IMR-90 (cell line): ENCODE data around the gene TAS2R1. TPM values are rescaled to one million over a fixed set of nuclear protein-coding genes. Genes with fewer than 3 reads are reported as not detected.

Experiments used
- ATAC-seq: fragments of 200-7000 bp; cut with Tn5 transposase; 2 replicates; pipeline ENCODE4 v1.9.1; 2020; ENCODE audit warnings: low read depth, mild to moderate bottlenecking, moderate library complexity
- BruUV-seq: library from RNA; stranded (reverse); fragments of 400-500 nt; replicated peaks from 2 replicates; lab custom pipeline; 2021; lab: Mats Ljungman, UMichigan
- CTCF ChIA-PET: fragments of 300-600 bp; formaldehyde crosslinking; extraction: SDS; loops from one replicate; lab custom pipeline; 2021; ENCODE audit warnings: antibody characterized with exemption; lab: Yijun Ruan, JAX
- POLR2A ChIA-PET: fragments of 300-600 bp; sonication (Branson Sonifier 250); formaldehyde crosslinking; loops from one replicate; lab custom pipeline; 2022; ENCODE audit warnings: antibody characterized with exemption; ENCODE audit not compliant: unreplicated experiment; lab: Charles Lee
- DNase-seq: peaks from one replicate; pipeline ENCODE4 v3.0.0; 2013
- H2AFZ ChIP-seq: replicated peaks from 2 replicates; pipeline ENCODE3; 2013; ENCODE audit warnings: low read length, mild to moderate bottlenecking; ENCODE audit not compliant: poor library complexity
- H2AK5ac ChIP-seq: 2 replicates; pipeline ENCODE4 v1.6.1; 2013; ENCODE audit warnings: low read depth, low read length, inconsistent platforms
- H2AK9ac ChIP-seq: replicated peaks from 2 replicates; pipeline ENCODE3; 2013; ENCODE audit warnings: mild to moderate bottlenecking, low read depth, low read length, moderate library complexity; ENCODE audit not compliant: poor library complexity
- H2BK120ac ChIP-seq: 2 replicates; pipeline ENCODE4 v1.6.1; 2013; ENCODE audit warnings: low read depth, low read length, inconsistent platforms
- H2BK15ac ChIP-seq: 3 replicates; pipeline ENCODE4 v1.6.1; 2013; ENCODE audit warnings: low read depth, low read length, inconsistent platforms
- H2BK20ac ChIP-seq: 2 replicates; pipeline ENCODE4 v1.6.1; 2013; ENCODE audit warnings: low read depth, mild to moderate bottlenecking, inconsistent platforms, low read length, moderate library complexity
- H2BK5ac ChIP-seq: 2 replicates; pipeline ENCODE4 v1.6.1; 2013; ENCODE audit warnings: mild to moderate bottlenecking, low read depth, low read length, inconsistent platforms; ENCODE audit not compliant: poor library complexity, severe bottlenecking
- H3K14ac ChIP-seq: replicated peaks from 2 replicates; pipeline ENCODE4 v1.6.1; 2013; ENCODE audit warnings: low read depth, low read length, inconsistent platforms
- H3K18ac ChIP-seq: 2 replicates; pipeline ENCODE4 v1.6.1; 2013; ENCODE audit warnings: low read depth, low read length, control low read depth
- H3K23ac ChIP-seq: 2 replicates; pipeline ENCODE4 v1.6.1; 2013; ENCODE audit warnings: low read depth, low read length, inconsistent platforms
- H3K27ac ChIP-seq: 2 replicates; pipeline ENCODE4 v1.5.1; 2013; ENCODE audit warnings: mild to moderate bottlenecking, control low read depth, low read length; ENCODE audit not compliant: insufficient read depth
- H3K27me3 ChIP-seq: 2 replicates; pipeline ENCODE4 v1.6.1; 2013; ENCODE audit warnings: low read length; ENCODE audit not compliant: control insufficient read depth, insufficient read depth
- H3K36me3 ChIP-seq: 2 replicates; pipeline ENCODE4 v1.6.1; 2013; ENCODE audit warnings: low read length, mixed read lengths; ENCODE audit not compliant: control insufficient read depth, insufficient read depth
- H3K4ac ChIP-seq: 2 replicates; pipeline ENCODE4 v1.6.1; 2013; ENCODE audit warnings: low read depth, low read length, inconsistent platforms
- H3K4me1 ChIP-seq: 2 replicates; pipeline ENCODE4 v1.6.1; 2013; ENCODE audit warnings: low read length, mixed read lengths; ENCODE audit not compliant: control insufficient read depth, insufficient read depth
- H3K4me2 ChIP-seq: 2 replicates; pipeline ENCODE4 v1.6.1; 2013; ENCODE audit warnings: low read depth, mild to moderate bottlenecking, control low read depth, low read length, moderate library complexity
- H3K4me3 ChIP-seq: 2 replicates; pipeline ENCODE4 v1.5.1; 2013; ENCODE audit warnings: low read depth, mild to moderate bottlenecking, control low read depth, low read length, moderate library complexity; ENCODE audit not compliant: insufficient read depth
- H3K56ac ChIP-seq: 2 replicates; pipeline ENCODE4 v1.6.1; 2013; ENCODE audit warnings: low read length, inconsistent platforms; ENCODE audit not compliant: insufficient read depth; ENCODE audit errors: extremely low read depth
- H3K79me1 ChIP-seq, 2 experiments: 2 replicates each; pipeline ENCODE4 v1.6.1; 2013; ENCODE audit warnings: low read length in 2 of 2, inconsistent platforms in 1 of 2, low read depth in 1 of 2
- H3K9ac ChIP-seq: 2 replicates; pipeline ENCODE4 v1.6.1; 2013; ENCODE audit warnings: low read depth, low read length, control low read depth
- H3K9me1 ChIP-seq: 2 replicates; pipeline ENCODE4 v1.6.1; 2013; ENCODE audit warnings: low read length, inconsistent platforms; ENCODE audit not compliant: insufficient read depth
- H3K9me3 ChIP-seq: 2 replicates; pipeline ENCODE4 v1.6.1; 2013; ENCODE audit warnings: low read length; ENCODE audit not compliant: control insufficient read depth, insufficient read depth
- H4K20me1 ChIP-seq: 2 replicates; pipeline ENCODE4 v1.6.1; 2013; ENCODE audit warnings: low read length, inconsistent platforms; ENCODE audit not compliant: insufficient read depth
- H4K5ac ChIP-seq: 2 replicates; pipeline ENCODE4 v1.6.1; 2013; ENCODE audit warnings: mild to moderate bottlenecking, low read depth, low read length, control low read depth
- H4K8ac ChIP-seq, 2 experiments: 2 replicates each; pipeline ENCODE4 v1.6.1; 2013; ENCODE audit warnings: low read depth in 2 of 2, low read length in 2 of 2, control low read depth in 1 of 2, inconsistent platforms in 1 of 2
- H4K91ac ChIP-seq: 2 replicates; pipeline ENCODE4 v1.6.1; 2013; ENCODE audit warnings: low read depth, low read length, inconsistent platforms; ENCODE audit not compliant: insufficient read depth
- BHLHE40 ChIP-seq: fragments of 150-350 bp; IDR thresholded peaks from 2 replicates; pipeline ENCODE4 v1.6.1; 2016; ENCODE audit warnings: mild to moderate bottlenecking, low read depth, low read length
- CEBPB ChIP-seq: IDR thresholded peaks from 2 replicates; pipeline ENCODE4 v1.6.1; 2012; ENCODE audit warnings: low read depth, low read length, improper control_type of control experiment
- CHD1 ChIP-seq: IDR thresholded peaks from 2 replicates; pipeline ENCODE4 v1.6.1; 2012; ENCODE audit warnings: low read depth, low read length, improper control_type of control experiment
- CTCF ChIP-seq: conservative IDR thresholded peaks from 2 replicates; pipeline ENCODE4 v1.5.1; 2012; ENCODE audit warnings: mild to moderate bottlenecking, low read depth, low read length, improper control_type of control experiment
- ELK1 ChIP-seq: fragments of 150-350 bp; IDR thresholded peaks from 2 replicates; pipeline ENCODE4 v1.6.1; 2016; ENCODE audit warnings: low read depth, mild to moderate bottlenecking, low read length, moderate library complexity, borderline replicate concordance
- FOS ChIP-seq: fragments of 150-350 bp; IDR thresholded peaks from 2 replicates; pipeline ENCODE4 v1.6.1; 2016; ENCODE audit warnings: low read depth, low read length
- MAFK ChIP-seq: IDR thresholded peaks from 2 replicates; pipeline ENCODE4 v1.6.1; 2012; ENCODE audit warnings: low read depth, low read length, improper control_type of control experiment
- MAZ ChIP-seq: IDR thresholded peaks from 2 replicates; pipeline ENCODE4 v1.6.1; 2012; ENCODE audit warnings: low read depth, mild to moderate bottlenecking, low read length, improper control_type of control experiment, moderate library complexity, borderline replicate concordance
- MXI1 ChIP-seq: IDR thresholded peaks from 2 replicates; pipeline ENCODE4 v1.6.1; 2012; ENCODE audit warnings: low read depth, mild to moderate bottlenecking, low read length, moderate library complexity, borderline replicate concordance
- POLR2A ChIP-seq: IDR thresholded peaks from 2 replicates; pipeline ENCODE4 v1.6.1; 2012; ENCODE audit warnings: mild to moderate bottlenecking, low read depth, low read length
- RCOR1 ChIP-seq: IDR thresholded peaks from 2 replicates; pipeline ENCODE4 v1.6.1; 2012; ENCODE audit warnings: mild to moderate bottlenecking, low read length, improper control_type of control experiment; ENCODE audit not compliant: insufficient replicate concordance
- RFX5 ChIP-seq: IDR thresholded peaks from 2 replicates; pipeline ENCODE4 v1.8.0; 2012; ENCODE audit warnings: low read depth, mild to moderate bottlenecking, low read length, moderate library complexity
- SMC3 ChIP-seq: fragments of 150-350 bp; IDR thresholded peaks from 2 replicates; pipeline ENCODE4 v1.6.1; 2016; ENCODE audit warnings: low read depth, mild to moderate bottlenecking, antibody characterized with exemption, low read length, moderate library complexity
- USF2 ChIP-seq: fragments of 150-350 bp; IDR thresholded peaks from 2 replicates; pipeline ENCODE4 v1.6.1; 2017; ENCODE audit warnings: mild to moderate bottlenecking, antibody characterized with exemption, low read length, low read depth
- WGBS, 2 experiments: methylation state at CpG; one replicate each; pipeline versions ENCODE4 v1.1.5 to v1.1.7; 2013; ENCODE audit warnings: missing lambda C conversion rate in 2 of 2; ENCODE audit not compliant: insufficient read length in 1 of 2; ENCODE audit errors: extremely low coverage in 2 of 2; 5-methylcytosine and 5-hydroxymethylcytosine counted together
- dilution Hi-C: fragments of 300-500 bp; cut with HindIII; formaldehyde crosslinking; loops from one replicate; pipeline ENCODE4 v1.14.3; 2018; ENCODE audit warnings: low sequenced_read_pairs; ENCODE audit not compliant: unreplicated experiment
- in situ Hi-C: fragments of 300-500 bp; cut with MboI; formaldehyde crosslinking; loops from 3 replicates; pipeline ENCODE4 v1.14.3; 2019; ENCODE audit warnings: low sequenced_read_pairs, inconsistent platforms, mixed read lengths
- intact Hi-C: fragments of 100-400 bp; cut with micrococcal nuclease; formaldehyde crosslinking; loops from 2 replicates; pipeline ENCODE4 v1.10.0; 2022
- polyA plus RNA-seq, 3 experiments: library from polyadenylated mRNA; depleted of rRNA; stranded (reverse); fragments of >200 nt; gene quantifications; 2 replicates each; pipeline ENCODE4 v1.2.3, GENCODE V29; 2012; ENCODE audit warnings: low replicate concordance in 1 of 3
- total RNA-seq: library from RNA; depleted of rRNA; stranded (reverse); fragments of >200 nt; gene quantifications from 2 replicates; pipeline ENCODE4 v1.2.3, GENCODE V29; 2012

Gene TAS2R1
- total and polyA plus RNA-seq, 2 of the 4 experiments (the other 2 are of a cell fraction): not detected

- no peak overlapping the region for H4K91ac ChIP-seq
- BruUV-seq: no TSS peak
- DNase-seq (no peak), ATAC-seq (no peak)
- H3K27ac ChIP-seq: no peak overlapping the region
- H4K5ac ChIP-seq: no peak overlapping the region
- H3K4me2 ChIP-seq: peak overlapping the region; percentile 37; the same call in 1 of the 2 replicates
- no peaks in the 10 kb centered on the region for H3K79me1 ChIP-seq
- TF ChIP-seq ELK1 (no peak), CEBPB (no peak), RCOR1 (no peak), MAFK (no peak), SMC3 (no peak), FOS (no peak), BHLHE40 (no peak), CHD1 (no peak), MXI1 (no peak), RFX5 (no peak), POLR2A (no peak), MAZ (no peak), CTCF (no peak), USF2 (no peak)
- H4K8ac ChIP-seq: peak overlapping the region in 1 of 2 experiments; percentile 23; a peak in 1 of 4 replicates
- H3K23ac ChIP-seq: 0 out of 2 replicates have a peak overlapping the region, but pooled peaks have one; percentile 40
- H3K9me3 ChIP-seq: no peaks in the 10 kb centered on the region
- peaks cover 2% of the 10 kb centered on the region; the same call in 1 of the 2 replicates for H3K27me3 ChIP-seq
- H3K36me3 ChIP-seq: no peaks in the 10 kb centered on the region
- no peak overlapping the region for H2BK15ac ChIP-seq
- peak overlapping the region; percentile 85 for H2AFZ ChIP-seq
- H3K9ac ChIP-seq: no peak overlapping the region
- H2BK120ac ChIP-seq: no peak overlapping the region
- H3K4me1 ChIP-seq: peaks cover 2% of the 10 kb centered on the region; the same call in 1 of the 2 replicates
- H3K14ac ChIP-seq: 0 out of 2 replicates have a peak overlapping the region, but pooled peaks have one; percentile 33
- dilution Hi-C loops: no loop called here
- no peaks in the 10 kb centered on the region; the same call in 1 of the 2 replicates for H3K9me1 ChIP-seq
- no peak overlapping the region for H3K4ac ChIP-seq
- no peak overlapping the region for H2AK5ac ChIP-seq
- no peak overlapping the region for H3K56ac ChIP-seq
- in situ Hi-C loops: no loop called here
- H3K18ac ChIP-seq: no peak overlapping the region
- no peak overlapping the region for H2BK5ac ChIP-seq
- intact Hi-C loops: no loop called here
- CTCF ChIA-PET: interaction anchor here (0.6 kb wide), 1 partner anchor 614 kb away, joined by 4 read pairs; no protein-coding TSS in a partner anchor
- no peak overlapping the region for H2BK20ac ChIP-seq
- H4K20me1 ChIP-seq: no peaks in the 10 kb centered on the region
- peak overlapping the region; percentile 52 for H2AK9ac ChIP-seq
- no peak overlapping the region for H3K4me3 ChIP-seq
- POLR2A ChIA-PET: no interaction called here
- no CpG with 5 or more reads among the region's 6 CpGs for WGBS, 2 experiments
Observed at GRCh38 chr5:9596171-9596780, 33.9 kb downstream of the TAS2R1 start.
